ENCODE measurements around the gene KIF16B.

DNA sequence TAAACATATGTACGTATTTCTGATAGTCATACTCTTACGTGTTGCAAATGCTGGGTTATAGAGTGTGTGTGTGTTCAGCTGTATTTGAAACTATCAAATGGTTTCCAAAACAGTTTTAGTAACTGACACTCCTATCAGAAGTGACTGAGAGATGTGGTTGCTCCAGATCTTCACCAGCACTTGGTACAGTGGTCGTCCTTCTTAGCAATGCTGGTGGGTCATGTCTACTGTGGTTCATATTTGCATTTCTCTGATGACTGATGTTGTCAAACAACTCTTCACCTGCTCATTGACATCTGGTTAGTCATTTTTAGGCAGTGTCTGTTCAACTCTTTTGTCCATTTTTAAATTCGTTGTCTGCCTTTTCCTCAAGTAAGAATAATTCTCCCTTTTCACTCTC is 259.3 kb downstream of the KIF16B start:
- TF ChIP-seq, protein P1, sequence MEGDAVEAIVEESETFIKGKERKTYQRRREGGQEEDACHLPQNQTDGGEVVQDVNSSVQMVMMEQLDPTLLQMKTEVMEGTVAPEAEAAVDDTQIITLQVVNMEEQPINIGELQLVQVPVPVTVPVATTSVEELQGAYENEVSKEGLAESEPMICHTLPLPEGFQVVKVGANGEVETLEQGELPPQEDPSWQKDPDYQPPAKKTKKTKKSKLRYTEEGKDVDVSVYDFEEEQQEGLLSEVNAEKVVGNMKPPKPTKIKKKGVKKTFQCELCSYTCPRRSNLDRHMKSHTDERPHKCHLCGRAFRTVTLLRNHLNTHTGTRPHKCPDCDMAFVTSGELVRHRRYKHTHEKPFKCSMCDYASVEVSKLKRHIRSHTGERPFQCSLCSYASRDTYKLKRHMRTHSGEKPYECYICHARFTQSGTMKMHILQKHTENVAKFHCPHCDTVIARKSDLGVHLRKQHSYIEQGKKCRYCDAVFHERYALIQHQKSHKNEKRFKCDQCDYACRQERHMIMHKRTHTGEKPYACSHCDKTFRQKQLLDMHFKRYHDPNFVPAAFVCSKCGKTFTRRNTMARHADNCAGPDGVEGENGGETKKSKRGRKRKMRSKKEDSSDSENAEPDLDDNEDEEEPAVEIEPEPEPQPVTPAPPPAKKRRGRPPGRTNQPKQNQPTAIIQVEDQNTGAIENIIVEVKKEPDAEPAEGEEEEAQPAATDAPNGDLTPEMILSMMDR (IDR thresholded peaks at IDR 0.05), result no peak
- TF ChIP-seq POLR2A (IDR thresholded peaks at IDR 0.05), result no peak

Data from uterus (tissue), 2 donors.